HG03025 (cell line): ENCODE results near the gene ZFAND2A.

Experiments
- ATAC-seq: cut with Tn5 transposase; IDR thresholded peaks from one replicate; pipeline ENCODE4 v1.9.1; 2021; ENCODE audit warnings: mild to moderate bottlenecking, moderate library complexity; ENCODE audit not compliant: unreplicated experiment, low FRiP score

The ZFAND2A gene

GRCh38 chr7:1111156-1111555 lies 48.8 kb downstream of the ZFAND2A start:
- ATAC-seq, result no peak

GRCh38 chr7:1110358-1110757 lies 49.6 kb downstream of the ZFAND2A start:
- ATAC-seq, result no peak

- ATAC-seq, result no peak
Measured at GRCh38 chr7:1109581-1110310, 50.2 kb downstream of the ZFAND2A start.

GRCh38 chr7:1108264-1108920 lies 51.6 kb downstream of the ZFAND2A start:
- ATAC-seq, result no peak

GRCh38 chr7:1106793-1107421 lies 53.1 kb downstream of the ZFAND2A start:
- ATAC-seq, result no peak

DNA sequence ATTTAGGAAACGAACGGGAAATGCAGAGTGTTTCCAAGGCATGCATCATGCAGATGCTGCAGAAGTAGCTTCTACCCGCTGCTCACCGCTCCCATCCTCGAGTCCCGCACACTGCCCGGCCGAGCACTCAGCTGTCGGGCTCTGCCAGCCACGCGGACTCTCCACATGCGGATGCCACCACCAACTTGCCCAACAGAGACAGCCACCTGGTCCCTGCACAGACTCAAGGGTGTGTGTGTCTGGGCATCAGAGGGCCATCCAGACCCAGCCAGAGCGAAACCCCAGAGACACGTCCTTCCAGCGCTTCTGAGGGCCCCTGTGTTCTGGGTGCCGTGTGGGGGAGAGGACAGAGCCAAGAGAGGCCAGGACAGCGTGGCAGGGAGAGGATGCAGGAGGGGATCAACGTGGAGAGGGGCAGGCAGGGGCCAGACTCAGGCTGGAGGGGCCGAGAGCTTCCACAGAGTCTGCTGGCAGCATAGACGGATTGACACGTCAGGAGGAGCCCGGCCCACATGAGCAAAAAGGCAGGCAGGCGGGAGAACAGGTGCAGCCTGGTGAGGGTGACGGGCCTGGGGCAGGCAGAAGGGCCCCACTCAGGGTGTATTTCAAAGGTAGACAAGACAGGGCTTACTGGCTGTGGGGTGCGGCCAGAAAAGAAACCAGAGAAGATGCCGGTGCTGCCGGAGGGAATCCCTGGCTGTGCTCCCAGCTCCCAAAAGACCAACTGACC lies 53.8 kb downstream of the ZFAND2A start:
- ATAC-seq, result no peak

DNA sequence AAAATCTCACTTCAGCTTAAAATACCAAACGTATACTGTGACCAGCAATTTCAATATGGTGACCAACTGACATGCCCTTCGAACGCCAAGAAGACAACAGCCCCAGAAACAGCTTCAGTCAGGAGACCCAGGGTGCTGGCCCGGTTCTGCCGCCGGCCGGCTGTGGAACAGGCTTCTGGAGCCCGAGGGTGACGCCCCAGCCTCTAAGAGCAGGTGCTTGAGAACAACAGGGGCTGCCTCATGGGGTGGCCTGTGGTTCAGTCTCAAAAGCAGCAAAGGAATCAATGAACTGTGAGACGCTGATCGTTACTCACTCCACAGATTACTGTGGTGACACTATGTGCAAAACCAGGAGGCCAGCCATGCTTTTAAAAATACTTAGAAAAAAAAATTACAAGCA lies 54.8 kb downstream of the ZFAND2A start:
- ATAC-seq, result no peak

DNA sequence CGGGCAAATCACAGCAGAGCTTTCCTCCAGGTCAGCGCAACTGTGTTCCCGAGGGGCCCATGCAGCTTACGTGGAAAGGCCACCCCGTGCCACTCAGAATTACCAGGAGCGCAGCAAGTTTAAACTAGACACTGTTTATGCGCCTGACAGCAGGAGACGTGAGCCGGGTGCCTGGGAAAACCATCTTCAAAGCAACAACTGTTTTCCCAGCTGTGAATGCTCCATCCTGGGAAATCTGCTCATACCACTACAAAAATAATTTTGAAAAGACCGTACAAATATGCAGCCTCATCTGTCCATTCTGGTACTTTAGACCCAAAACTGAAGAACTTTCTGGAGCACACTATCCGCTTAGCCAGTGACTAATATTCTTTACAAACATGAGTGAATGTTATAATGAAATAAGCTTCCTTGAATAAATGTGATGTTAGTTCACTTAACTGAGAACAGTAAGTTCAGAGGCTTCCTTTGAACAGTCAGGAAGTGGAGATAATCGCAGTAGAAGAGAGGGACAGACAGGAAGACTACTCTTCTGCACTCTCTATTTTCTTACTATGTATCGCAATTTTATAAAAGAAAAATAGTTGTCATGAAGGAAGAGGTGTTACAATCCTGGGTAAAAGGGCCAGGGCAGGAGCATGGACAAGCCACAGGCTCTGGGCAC lies 55.3 kb downstream of the ZFAND2A start:
- no peak for ATAC-seq

DNA sequence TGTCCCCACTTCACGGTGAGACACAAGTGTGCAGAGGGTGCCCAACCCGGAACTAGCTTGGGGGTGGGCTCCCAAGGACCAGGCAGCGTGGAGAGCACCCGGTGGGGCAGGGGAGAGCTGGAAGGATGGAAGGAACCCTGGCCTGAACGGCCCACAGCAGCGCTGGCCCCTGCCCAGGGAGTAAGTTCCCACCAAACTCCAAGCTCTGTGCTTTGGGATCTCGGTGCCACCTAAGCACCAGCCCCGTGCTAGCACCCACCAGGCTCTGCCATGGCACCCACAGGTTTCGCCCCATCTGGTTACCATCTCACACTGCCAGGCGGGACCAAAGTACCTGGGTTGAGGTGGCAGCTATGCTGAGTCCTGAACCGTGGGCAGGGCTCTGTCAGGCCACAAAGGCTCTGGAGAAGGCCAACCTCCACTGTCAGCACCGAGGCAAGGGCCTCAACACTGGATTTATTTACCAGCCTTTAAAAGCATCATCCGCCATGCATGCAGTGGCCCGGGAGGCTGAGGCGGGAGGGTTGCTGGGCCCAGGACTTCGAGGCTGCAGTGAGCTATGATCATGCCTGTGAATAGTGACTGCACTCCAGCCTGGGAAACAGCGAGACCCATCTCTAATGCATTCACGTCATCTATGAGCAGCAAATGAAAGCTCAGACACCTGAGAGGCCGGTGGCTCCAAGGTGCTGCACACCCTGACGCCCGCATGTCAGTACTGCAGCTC lies 56.0 kb downstream of the ZFAND2A start:
- ATAC-seq, result no peak

DNA sequence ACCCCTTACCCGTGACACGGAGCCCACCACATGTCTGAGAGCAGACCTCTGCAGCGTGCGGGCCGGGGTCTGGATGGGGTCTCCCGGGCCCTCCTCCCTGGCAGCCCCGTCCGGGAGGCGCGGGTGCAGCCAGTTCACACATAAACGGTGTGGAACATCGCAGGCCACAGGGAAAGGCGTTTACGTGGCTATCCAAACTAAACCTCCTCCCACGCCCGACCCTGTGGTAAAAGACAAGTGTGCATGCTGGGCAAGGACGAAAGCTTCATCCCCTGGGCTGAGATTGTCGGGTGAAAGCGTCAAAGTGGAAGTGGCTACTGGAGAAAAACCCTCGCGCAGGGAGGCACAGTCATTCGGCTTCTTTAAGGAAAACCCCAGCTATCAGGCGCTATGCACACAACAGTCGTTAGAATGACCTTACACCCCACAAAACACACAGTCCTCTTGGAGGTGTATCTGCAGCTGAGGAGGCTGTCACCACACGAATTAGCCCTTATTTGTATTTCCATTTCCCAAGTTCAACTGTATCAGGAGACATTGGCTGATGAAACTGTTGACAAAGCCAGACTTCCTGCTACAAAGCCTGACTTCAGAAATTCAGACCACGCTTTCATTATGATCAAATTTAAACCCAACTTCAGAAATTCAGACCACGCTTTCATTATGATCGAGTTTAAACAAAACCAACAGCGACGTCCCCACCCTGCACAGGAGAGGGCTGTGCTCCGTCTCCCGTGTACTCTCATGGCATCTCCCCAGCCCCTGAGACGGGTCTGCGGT lies 56.8 kb downstream of the ZFAND2A start:
- no peak for ATAC-seq
